K562 (cell line): ENCODE measurements around the gene G6PD. TPM values are rescaled to one million over a fixed set of nuclear protein-coding genes. Genes with fewer than 3 reads are reported as not detected.
A peak's percentile ranks its signal among the peaks of the same experiment; 100 is the strongest.

Source experiments
- BRD9 ChIP-seq: fragments of 450-650 bp; IDR thresholded peaks from 2 replicates; pipeline ENCODE4 v1.6.1; 2018; ENCODE audit warnings: low read depth; ENCODE audit not compliant: partially characterized antibody
- ELF1 ChIP-seq: fragments of 200-800 bp; sonication (Bioruptor generic); IDR thresholded peaks from 2 replicates; pipeline ENCODE4 v1.6.1; 2016; ENCODE audit warnings: missing genetic modification characterization, missing compliant biosample characterization
- FOXP4 ChIP-seq: sonication (generic); formaldehyde crosslinking; IDR thresholded peaks from 2 replicates; pipeline ENCODE4 v1.8.0; 2022; ENCODE audit warnings: mild to moderate bottlenecking, missing genetic modification reagents, borderline replicate concordance
- MECOM ChIP-seq: fragments of 250-450 bp; sonication (Bioruptor Pico); IDR thresholded peaks from 2 replicates; pipeline ENCODE4 v1.8.0; 2022; ENCODE audit warnings: inconsistent platforms
- MGA ChIP-seq: fragments of 450-650 bp; IDR thresholded peaks from 2 replicates; pipeline ENCODE4 v1.6.1; 2016; ENCODE audit warnings: mild to moderate bottlenecking, moderate library complexity
- SMARCC2 ChIP-seq: fragments of 450-650 bp; IDR thresholded peaks from 2 replicates; pipeline ENCODE4 v1.6.1; 2017; ENCODE audit warnings: antibody characterized with exemption, moderate library complexity, mild to moderate bottlenecking, low read depth
- ZNF696 ChIP-seq: fragments of 250-450 bp; sonication (Bioruptor Pico); conservative IDR thresholded peaks from 2 replicates; pipeline ENCODE4 v1.4.0; 2020; ENCODE audit warnings: mild to moderate bottlenecking, moderate library complexity
- polyA plus RNA-seq, 8 experiments: library from polyadenylated mRNA; depleted of rRNA in 4 of 8; stranded (reverse) in 5 of 8; unstranded in 3 of 8; fragments of >200 nt; fragmentation: Nextera tagmentation in 2 of 8; fragmentation: Illumina TruSeq in 1 of 8; extraction: Ambion mirVana in 2 of 8; extraction: Trizol in 1 of 8; gene quantifications; 2 replicates each; pipeline versions ENCODE4 v1.2.1 to v1.2.3, GENCODE V29; 2011 to 2014; ENCODE audit warnings: inconsistent platforms in 1 of 8, missing spikeins in 1 of 8
- total RNA-seq, 7 experiments: library from RNA; depleted of rRNA in 6 of 7; stranded (reverse); fragments of >200 nt in 6 of 7; fragmentation: Illumina TruSeq in 2 of 7; extraction: Trizol in 2 of 7; gene quantifications; 2 replicates each; pipeline versions ENCODE4 v1.2.1 to v1.2.3, GENCODE V29; 2011 to 2021; ENCODE audit warnings: low replicate concordance in 1 of 7
- TF ChIP-seq, protein P1 (sequence below): fragments of 200-800 bp; sonication (Bioruptor generic); IDR thresholded peaks from 2 replicates; pipeline ENCODE4 v1.6.1; 2017; ENCODE audit warnings: missing genetic modification characterization, missing compliant biosample characterization
- TF ChIP-seq, protein P2 (sequence below), 3 experiments: IDR thresholded peaks in 2 of 3; conservative IDR thresholded peaks in 1 of 3; 2 replicates each; pipeline ENCODE4 v1.5.1; 2011 to 2012; ENCODE audit warnings: low read length in 3 of 3, mild to moderate bottlenecking in 3 of 3, control low read depth in 2 of 3, improper control_type of control experiment in 1 of 3, inconsistent platforms in 1 of 3, low read depth in 1 of 3, mixed read lengths in 1 of 3, moderate library complexity in 1 of 3; ENCODE audit not compliant: insufficient read depth in 2 of 3

Gene G6PD
- total and polyA plus RNA-seq, 9 of the 15 experiments (the other 6 are each of a cell fraction or from before 2014, with no cell fraction given): 2.9 to 222 (median 66.4) TPM

DNA sequence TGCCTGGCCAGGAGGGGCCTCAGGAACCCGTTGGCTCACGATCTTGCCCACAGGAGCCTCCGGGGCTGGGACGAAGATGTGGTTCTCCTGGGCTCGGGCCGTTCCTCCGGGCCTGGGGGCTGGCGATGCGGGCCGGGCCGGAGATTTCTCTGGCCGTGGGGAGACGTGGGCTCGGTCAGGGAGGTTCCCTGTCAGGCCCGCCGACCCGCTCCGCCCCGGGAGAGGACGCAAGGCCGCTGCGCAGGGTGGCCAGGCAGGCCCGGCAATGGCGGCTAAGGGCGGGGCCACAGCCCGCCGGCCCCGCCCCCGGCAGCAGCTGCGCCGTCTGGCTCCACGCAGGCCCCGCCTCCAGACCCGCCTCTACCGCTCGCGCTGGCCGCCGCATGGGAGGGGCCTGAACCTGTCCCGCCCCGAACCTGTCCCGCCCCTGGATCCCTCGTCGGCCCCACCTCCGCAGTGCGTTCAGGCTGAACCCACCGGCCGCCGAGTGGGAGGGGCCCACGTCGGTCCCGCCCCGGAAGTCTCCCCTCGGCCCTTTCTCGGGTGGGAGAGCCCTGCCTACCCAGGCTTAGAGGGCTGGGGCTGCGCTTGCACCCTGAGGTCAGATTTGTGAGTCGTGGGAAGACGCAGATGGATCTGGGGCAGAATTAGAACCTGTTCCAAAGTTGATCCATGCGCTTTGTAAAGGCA, 30.5 kb downstream of the G6PD start, which contains the start of gene FAM3A (continued):
- TF ChIP-seq, protein P1, sequence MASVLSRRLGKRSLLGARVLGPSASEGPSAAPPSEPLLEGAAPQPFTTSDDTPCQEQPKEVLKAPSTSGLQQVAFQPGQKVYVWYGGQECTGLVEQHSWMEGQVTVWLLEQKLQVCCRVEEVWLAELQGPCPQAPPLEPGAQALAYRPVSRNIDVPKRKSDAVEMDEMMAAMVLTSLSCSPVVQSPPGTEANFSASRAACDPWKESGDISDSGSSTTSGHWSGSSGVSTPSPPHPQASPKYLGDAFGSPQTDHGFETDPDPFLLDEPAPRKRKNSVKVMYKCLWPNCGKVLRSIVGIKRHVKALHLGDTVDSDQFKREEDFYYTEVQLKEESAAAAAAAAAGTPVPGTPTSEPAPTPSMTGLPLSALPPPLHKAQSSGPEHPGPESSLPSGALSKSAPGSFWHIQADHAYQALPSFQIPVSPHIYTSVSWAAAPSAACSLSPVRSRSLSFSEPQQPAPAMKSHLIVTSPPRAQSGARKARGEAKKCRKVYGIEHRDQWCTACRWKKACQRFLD (CRISPR knock-in tag): 0 out of 2 replicates have a peak, but pooled peaks have one; percentile 54
- no peak for TF ChIP-seq BRD9
- no peak for TF ChIP-seq ELF1 (tag)
- no peak for TF ChIP-seq ZNF696 (CRISPR knock-in tag)
- TF ChIP-seq MGA: no peak
- no peak for TF ChIP-seq SMARCC2
- TF ChIP-seq, protein P2, sequence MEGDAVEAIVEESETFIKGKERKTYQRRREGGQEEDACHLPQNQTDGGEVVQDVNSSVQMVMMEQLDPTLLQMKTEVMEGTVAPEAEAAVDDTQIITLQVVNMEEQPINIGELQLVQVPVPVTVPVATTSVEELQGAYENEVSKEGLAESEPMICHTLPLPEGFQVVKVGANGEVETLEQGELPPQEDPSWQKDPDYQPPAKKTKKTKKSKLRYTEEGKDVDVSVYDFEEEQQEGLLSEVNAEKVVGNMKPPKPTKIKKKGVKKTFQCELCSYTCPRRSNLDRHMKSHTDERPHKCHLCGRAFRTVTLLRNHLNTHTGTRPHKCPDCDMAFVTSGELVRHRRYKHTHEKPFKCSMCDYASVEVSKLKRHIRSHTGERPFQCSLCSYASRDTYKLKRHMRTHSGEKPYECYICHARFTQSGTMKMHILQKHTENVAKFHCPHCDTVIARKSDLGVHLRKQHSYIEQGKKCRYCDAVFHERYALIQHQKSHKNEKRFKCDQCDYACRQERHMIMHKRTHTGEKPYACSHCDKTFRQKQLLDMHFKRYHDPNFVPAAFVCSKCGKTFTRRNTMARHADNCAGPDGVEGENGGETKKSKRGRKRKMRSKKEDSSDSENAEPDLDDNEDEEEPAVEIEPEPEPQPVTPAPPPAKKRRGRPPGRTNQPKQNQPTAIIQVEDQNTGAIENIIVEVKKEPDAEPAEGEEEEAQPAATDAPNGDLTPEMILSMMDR (IDR thresholded peaks at IDR 0.05 in 2 of 3, conservative IDR thresholded peaks at IDR 0.05 in 1 of 3; ENCODE audit: insufficient read depth in 2 of 3, low read depth in 1 of 3, low read length in 3 of 3): no peak
- TF ChIP-seq FOXP4 (CRISPR knock-in tag): no peak
- TF ChIP-seq MECOM (CRISPR knock-in tag): no peak
